GM12878 (cell line): Measurements from ENCODE around the gene ENOX1. TPM values are rescaled to one million over a fixed set of nuclear protein-coding genes. Genes with fewer than 3 reads are reported as not detected.

Experiments used
- ATAC-seq: fragments of 200-7000 bp; cut with Tn5 transposase; 3 replicates; pipeline ENCODE4 v1.9.1; 2020; ENCODE audit warnings: mild to moderate bottlenecking, moderate library complexity
- BruUV-seq: library from RNA; stranded (reverse); fragments of 400-500 nt; replicated peaks from 2 replicates; lab custom pipeline; 2021; lab: Mats Ljungman, UMichigan
- CTCF ChIA-PET: fragments of 300-600 bp; sonication (Branson Sonifier 250); formaldehyde crosslinking; extraction: SDS; loops from one replicate; lab custom pipeline; 2021; ENCODE audit warnings: inconsistent platforms; lab: Yijun Ruan, JAX
- POLR2A ChIA-PET: fragments of 350-600 bp; formaldehyde crosslinking; extraction: SDS; loops from one replicate; lab custom pipeline; 2021; ENCODE audit warnings: inconsistent platforms; lab: Charles Lee
- RAD21 ChIA-PET: fragments of 300-600 bp; sonication (Branson Sonifier 250); formaldehyde crosslinking; loops from one replicate; lab custom pipeline; 2023; ENCODE audit warnings: antibody characterized with exemption; ENCODE audit not compliant: unreplicated experiment; lab: Charles Lee
- SMC1A ChIA-PET: fragments of 300-600 bp; sonication (Branson Sonifier 250); formaldehyde crosslinking; loops from one replicate; lab custom pipeline; 2023; ENCODE audit not compliant: unreplicated experiment, uncharacterized antibody; lab: Charles Lee
- DNase-seq: peaks from one replicate; pipeline ENCODE4 v3.0.0-alpha.2; 2011; ENCODE audit warnings: low read depth, low spot score
- FAIRE-seq: peaks from 3 replicates; lab custom pipeline; 2011; peaks lifted over from hg19 to GRCh38; lab: Jason Lieb, UNC
- H2AFZ ChIP-seq: 2 replicates; pipeline ENCODE4 v1.6.0; 2011; ENCODE audit warnings: low read depth, low read length, control low read depth; ENCODE audit not compliant: control insufficient read depth
- H3K27ac ChIP-seq: 2 replicates; pipeline ENCODE4 v1.5.1; 2011; ENCODE audit warnings: control low read depth; ENCODE audit not compliant: control insufficient read depth, insufficient read depth
- H3K27me3 ChIP-seq, 2 experiments: replicated peaks in 1 of 2; 2 replicates each; pipeline versions ENCODE4 v1.6.0 to v1.6.1; 2011; ENCODE audit warnings: low read length in 1 of 2; ENCODE audit not compliant: control insufficient read depth in 2 of 2, insufficient read depth in 2 of 2
- H3K36me3 ChIP-seq, 2 experiments: 2 replicates each; pipeline ENCODE4 v1.5.1; 2011; ENCODE audit warnings: low read length in 1 of 2; ENCODE audit not compliant: control insufficient read depth in 2 of 2, insufficient read depth in 2 of 2
- H3K4me1 ChIP-seq: 2 replicates; pipeline ENCODE4 v1.6.1; 2011; ENCODE audit warnings: mild to moderate bottlenecking, low read length, moderate library complexity, mixed read lengths; ENCODE audit not compliant: control insufficient read depth, insufficient read depth
- H3K4me2 ChIP-seq: 2 replicates; pipeline ENCODE4 v1.6.0; 2011; ENCODE audit warnings: control low read depth; ENCODE audit not compliant: control insufficient read depth, insufficient read depth
- H3K4me3 ChIP-seq: fragments of 200-600 bp; sonication (generic); 2 replicates; pipeline ENCODE4 v1.5.1; 2016
- H3K79me2 ChIP-seq: 2 replicates; pipeline ENCODE4 v1.6.0; 2011; ENCODE audit warnings: low read length; ENCODE audit not compliant: control insufficient read depth, insufficient read depth
- H3K9ac ChIP-seq: 2 replicates; pipeline ENCODE4 v1.8.0; 2011; ENCODE audit warnings: low read length, control low read depth, mixed read lengths; ENCODE audit not compliant: control insufficient read depth, insufficient read depth
- H3K9me3 ChIP-seq: replicated peaks from 3 replicates; pipeline ENCODE4 v1.5.1; 2011; ENCODE audit warnings: mild to moderate bottlenecking, low read length; ENCODE audit not compliant: control insufficient read depth, insufficient read depth
- H4K20me1 ChIP-seq: 2 replicates; pipeline ENCODE4 v1.6.0; 2011; ENCODE audit not compliant: control insufficient read depth, insufficient read depth
- DPF2 ChIP-seq: fragments of 450-650 bp; IDR thresholded peaks from 2 replicates; pipeline ENCODE4 v1.6.1; 2017; ENCODE audit warnings: mild to moderate bottlenecking
- E2F8 ChIP-seq: fragments of 450-650 bp; IDR thresholded peaks from 2 replicates; pipeline ENCODE4 v1.6.1; 2018; ENCODE audit warnings: mild to moderate bottlenecking, low read depth, moderate library complexity; ENCODE audit not compliant: partially characterized antibody
- EED ChIP-seq: sonication (generic); IDR thresholded peaks from 2 replicates; pipeline ENCODE4 v1.6.1; 2016; ENCODE audit warnings: antibody characterized with exemption, low read depth
- ELK1 ChIP-seq: IDR thresholded peaks from 2 replicates; pipeline ENCODE4 v1.6.1; 2012; ENCODE audit warnings: low read depth, low read length, improper control_type of control experiment
- IKZF1 ChIP-seq: fragments of 450-650 bp; conservative IDR thresholded peaks from 2 replicates; pipeline ENCODE4 v1.6.1; 2017; ENCODE audit warnings: antibody characterized with exemption, mild to moderate bottlenecking
- IRF5 ChIP-seq: fragments of 450-650 bp; IDR thresholded peaks from 2 replicates; pipeline ENCODE4 v1.6.1; 2017; ENCODE audit warnings: borderline replicate concordance
- JUNB ChIP-seq: IDR thresholded peaks from 2 replicates; pipeline ENCODE4 v1.6.1; 2016; ENCODE audit warnings: antibody characterized with exemption, mild to moderate bottlenecking
- KDM1A ChIP-seq: fragments of 200-600 bp; sonication (generic); IDR thresholded peaks from 2 replicates; pipeline ENCODE4 v1.6.1; 2016; ENCODE audit warnings: borderline replicate concordance
- MAX ChIP-seq: IDR thresholded peaks from 2 replicates; pipeline ENCODE4 v1.6.1; 2012; ENCODE audit warnings: low read depth, low read length, improper control_type of control experiment
- RBBP5 ChIP-seq: fragments of 200-600 bp; sonication (generic); conservative IDR thresholded peaks from 2 replicates; pipeline ENCODE4 v1.6.1; 2016
- SP1 ChIP-seq: IDR thresholded peaks from one replicate; pipeline ENCODE4 v1.6.1; 2011; ENCODE audit warnings: low read depth, low read length
- WRNIP1 ChIP-seq: IDR thresholded peaks from 2 replicates; pipeline ENCODE4 v1.6.1; 2011; ENCODE audit warnings: low read depth, low read length, improper control_type of control experiment, borderline replicate concordance
- WGBS: methylation state at CpG from one replicate; pipeline ENCODE4 v1.1.6; 2016; ENCODE audit warnings: low lambda C conversion rate; ENCODE audit not compliant: insufficient replicate concordance, insufficient coverage; ENCODE audit errors: missing lambda C conversion rate; 5-methylcytosine and 5-hydroxymethylcytosine counted together
- in situ Hi-C: fragments of 300-500 bp; cut with MboI; formaldehyde crosslinking; loops from 9 replicates; pipeline ENCODE4 v1.14.3; 2018; ENCODE audit warnings: mixed read lengths
- intact Hi-C: fragments of 100-400 bp; cut with micrococcal nuclease; formaldehyde crosslinking; loops from one replicate; pipeline ENCODE4 v1.14.2; 2022; ENCODE audit not compliant: unreplicated experiment
- polyA plus RNA-seq, 11 experiments: library from polyadenylated mRNA; depleted of rRNA in 4 of 11; unstranded in 6 of 11; stranded (reverse) in 5 of 11; fragments of >200 nt; fragmentation: Nextera tagmentation in 4 of 11; fragmentation: Illumina TruSeq in 1 of 11; extraction: Ambion mirVana in 4 of 11; extraction: Trizol in 1 of 11; gene quantifications; 1 replicate in 1 of 11; 2 replicates in 10 of 11; pipeline versions ENCODE4 v1.2.1 to v1.2.3, GENCODE V29; 2011 to 2016; ENCODE audit warnings: inconsistent platforms in 2 of 11, missing spikeins in 2 of 11, low read depth in 1 of 11
- total RNA-seq, 4 experiments: library from RNA; depleted of rRNA in 3 of 4; stranded (reverse); fragments of >200 nt in 3 of 4; fragmentation: Illumina TruSeq in 1 of 4; extraction: Trizol in 1 of 4; gene quantifications; 2 replicates each; pipeline versions ENCODE4 v1.2.1 to v1.2.3, GENCODE V29; 2013 to 2021

ENOX1 gene
- total and polyA plus RNA-seq, 10 of the 15 experiments (the other 5 are each of a cell fraction or from before 2014, with no cell fraction given), result 0.11 to 0.26 (median 0.15) TPM

- H2AFZ ChIP-seq, result no peak overlapping the region
- intact Hi-C loops, result no loop called here
- no peak overlapping the region for H3K4me2 ChIP-seq
- H4K20me1 ChIP-seq, result no peaks in the 10 kb centered on the region
- SMC1A ChIA-PET, result interaction anchor here (0.6 kb wide), 1 partner anchor 248 kb away, joined by 3 read pairs; no protein-coding TSS in a partner anchor
- H3K27me3 ChIP-seq, result no peaks in the 10 kb centered on the region
- H3K79me2 ChIP-seq, result no peaks in the 10 kb centered on the region
- FAIRE-seq, result no peak
- no peaks in the 10 kb centered on the region for H3K4me1 ChIP-seq
- in situ Hi-C loops, result no loop called here
- no peaks in the 10 kb centered on the region for H3K36me3 ChIP-seq
- ATAC-seq, result no peak
- no peak overlapping the region for H3K4me3 ChIP-seq
- POLR2A ChIA-PET, result no interaction called here
- H3K27ac ChIP-seq, result no peak overlapping the region
- RAD21 ChIA-PET, result no interaction called here
- 82% methylated on average over 1 of the region's 1 CpG for WGBS
- no TSS peak for BruUV-seq
- H3K9me3 ChIP-seq, result no peaks in the 10 kb centered on the region
- CTCF ChIA-PET, result no interaction called here
- TF ChIP-seq KDM1A, result no peak
- TF ChIP-seq ELK1, result no peak
- no peak for TF ChIP-seq E2F8
- no peak for TF ChIP-seq EED
- TF ChIP-seq RBBP5, result no peak
- TF ChIP-seq DPF2, result no peak
- TF ChIP-seq JUNB, result no peak
- no peak for TF ChIP-seq SP1
- no peak for TF ChIP-seq WRNIP1
- TF ChIP-seq IRF5, result no peak
- no peak for TF ChIP-seq MAX
- TF ChIP-seq IKZF1, result no peak
- no peak for DNase-seq
- H3K9ac ChIP-seq, result no peak overlapping the region
These were observed 361.5 kb downstream of the ENOX1 start for GRCh38 chr13:43425234-43425633.
